Measurements from ENCODE around the gene STAB1. TPM values are rescaled to one million over a fixed set of nuclear protein-coding genes. Genes with fewer than 3 reads are reported as not detected.

The STAB1 gene
- total RNA-seq, 2 donors from 2014 or later = 1.7 to 4.9 TPM

- H3K4me3 Mint-ChIP-seq = no peak overlapping the region
- DNase-seq (no peak), ATAC-seq (no peak)
- peaks cover 2% of the 10 kb centered on the region for H3K36me3 Mint-ChIP-seq (ENCODE audit: low read depth)
- H3K27ac Mint-ChIP-seq = no peak overlapping the region
- H3K4me1 Mint-ChIP-seq = peaks cover 7% of the 10 kb centered on the region
- no peaks in the 10 kb centered on the region for H3K27me3 Mint-ChIP-seq
- H3K9me3 ChIP-seq (ENCODE audit: control insufficient read depth, low read length, poor library complexity, severe bottlenecking) = no peaks in the 10 kb centered on the region
Observed at GRCh38 chr3:52483577-52484381, 11.4 kb upstream of the STAB1 start.

- ATAC-seq = no peak
- no peak for DNase-seq
- no peak overlapping the region for H3K4me3 Mint-ChIP-seq
- H3K27me3 Mint-ChIP-seq = no peaks in the 10 kb centered on the region
- H3K36me3 Mint-ChIP-seq (ENCODE audit: low read depth) = peaks cover 2% of the 10 kb centered on the region
- peaks cover 5% of the 10 kb centered on the region for H3K4me1 Mint-ChIP-seq
- H3K27ac Mint-ChIP-seq = peak overlapping the region; percentile 73
- no peaks in the 10 kb centered on the region for H3K9me3 ChIP-seq (ENCODE audit: control insufficient read depth, low read length, poor library complexity, severe bottlenecking)
Observed at GRCh38 chr3:52484680-52485461, 10.3 kb upstream of the STAB1 start.

- no peaks in the 10 kb centered on the region for H3K27me3 Mint-ChIP-seq
- DNase-seq (no peak), ATAC-seq (no peak)
- peaks cover 2% of the 10 kb centered on the region for H3K36me3 Mint-ChIP-seq (ENCODE audit: low read depth)
- no peaks in the 10 kb centered on the region for H3K9me3 ChIP-seq (ENCODE audit: control insufficient read depth, low read length, poor library complexity, severe bottlenecking)
- no peak overlapping the region for H3K4me3 Mint-ChIP-seq
- H3K27ac Mint-ChIP-seq = no peak overlapping the region
- peaks cover 8% of the 10 kb centered on the region for H3K4me1 Mint-ChIP-seq
Observed at GRCh38 chr3:52487050-52487787, 7.9 kb upstream of the STAB1 start.

GRCh38 chr3:52487788-52488691 is 7.1 kb upstream of the STAB1 start:
- peaks cover 2% of the 10 kb centered on the region for H3K36me3 Mint-ChIP-seq (ENCODE audit: low read depth)
- no peaks in the 10 kb centered on the region for H3K9me3 ChIP-seq (ENCODE audit: control insufficient read depth, low read length, poor library complexity, severe bottlenecking)
- H3K27me3 Mint-ChIP-seq = no peaks in the 10 kb centered on the region
- H3K4me3 Mint-ChIP-seq = no peak overlapping the region
- ATAC-seq (no peak), DNase-seq (no peak)
- H3K27ac Mint-ChIP-seq = no peak overlapping the region
- peaks cover 8% of the 10 kb centered on the region for H3K4me1 Mint-ChIP-seq

- ATAC-seq = no peak
- peaks cover 2% of the 10 kb centered on the region for H3K36me3 Mint-ChIP-seq (ENCODE audit: low read depth)
Observed at GRCh38 chr3:52488746-52489145, 6.4 kb upstream of the STAB1 start.

GRCh38 chr3:52489453-52489852 is 5.7 kb upstream of the STAB1 start:
- H3K27ac Mint-ChIP-seq = no peak overlapping the region
- ATAC-seq (no peak), DNase-seq (no peak)
- no peaks in the 10 kb centered on the region for H3K27me3 Mint-ChIP-seq
- no peak overlapping the region for H3K4me3 Mint-ChIP-seq
- H3K4me1 Mint-ChIP-seq = peaks cover 7% of the 10 kb centered on the region
- no peaks in the 10 kb centered on the region for H3K9me3 ChIP-seq (ENCODE audit: control insufficient read depth, low read length, poor library complexity, severe bottlenecking)
- H3K36me3 Mint-ChIP-seq (ENCODE audit: low read depth) = peaks cover 2% of the 10 kb centered on the region

More at GRCh38 chr3:52488746-52489145, 6.4 kb upstream of the STAB1 start:
- no peaks in the 10 kb centered on the region for H3K9me3 ChIP-seq (ENCODE audit: control insufficient read depth, low read length, poor library complexity, severe bottlenecking)
- peaks cover 8% of the 10 kb centered on the region for H3K4me1 Mint-ChIP-seq
- no peak overlapping the region for H3K4me3 Mint-ChIP-seq
- no peak overlapping the region for H3K27ac Mint-ChIP-seq
- DNase-seq = no peak
- H3K27me3 Mint-ChIP-seq = no peaks in the 10 kb centered on the region

- Mint-ChIP-seq H3K4me1 (peaks cover 8% of the 10 kb centered on the region), H3K4me3 (no peak overlapping the region), H3K27me3 (no peaks in the 10 kb centered on the region), H3K36me3 (ENCODE audit: low read depth) (peaks cover 2% of the 10 kb centered on the region), H3K27ac (peak overlapping the region; percentile 21)
- DNase-seq (no peak), ATAC-seq (no peak)
- no peaks in the 10 kb centered on the region for H3K9me3 ChIP-seq (ENCODE audit: control insufficient read depth, low read length, poor library complexity, severe bottlenecking)
Observed at GRCh38 chr3:52490035-52490938, 4.9 kb upstream of the STAB1 start.

- Mint-ChIP-seq H3K27ac (peak overlapping the region; percentile 14), H3K36me3 (ENCODE audit: low read depth) (no peaks in the 10 kb centered on the region), H3K4me3 (no peak overlapping the region), H3K4me1 (peaks cover 8% of the 10 kb centered on the region), H3K27me3 (no peaks in the 10 kb centered on the region)
- no peak for DNase-seq
- ATAC-seq = peak; percentile 32
- no peaks in the 10 kb centered on the region for H3K9me3 ChIP-seq (ENCODE audit: control insufficient read depth, low read length, poor library complexity, severe bottlenecking)
Observed at GRCh38 chr3:52490939-52491526, 4.1 kb upstream of the STAB1 start.

GRCh38 chr3:52492059-52492458 is 3.1 kb upstream of the STAB1 start:
- ATAC-seq (no peak), DNase-seq (no peak)
- Mint-ChIP-seq H3K36me3 (ENCODE audit: low read depth) (no peaks in the 10 kb centered on the region), H3K4me3 (no peak overlapping the region), H3K27ac (no peak overlapping the region), H3K27me3 (no peaks in the 10 kb centered on the region), H3K4me1 (peaks cover 8% of the 10 kb centered on the region)
- no peaks in the 10 kb centered on the region for H3K9me3 ChIP-seq (ENCODE audit: control insufficient read depth, low read length, poor library complexity, severe bottlenecking)

- DNase-seq (no peak), ATAC-seq (no peak)
- Mint-ChIP-seq H3K4me3 (no peak overlapping the region), H3K4me1 (peaks cover 8% of the 10 kb centered on the region), H3K27ac (no peak overlapping the region), H3K27me3 (no peaks in the 10 kb centered on the region), H3K36me3 (ENCODE audit: low read depth) (no peaks in the 10 kb centered on the region)
- H3K9me3 ChIP-seq (ENCODE audit: control insufficient read depth, low read length, poor library complexity, severe bottlenecking) = no peaks in the 10 kb centered on the region
Observed at GRCh38 chr3:52493232-52494017, 1.7 kb upstream of the STAB1 start.

GRCh38 chr3:52494445-52494844 is 693 bp upstream of the STAB1 start:
- no peaks in the 10 kb centered on the region for H3K36me3 Mint-ChIP-seq (ENCODE audit: low read depth)
- H3K27me3 Mint-ChIP-seq = no peaks in the 10 kb centered on the region
- DNase-seq (no peak), ATAC-seq (no peak)
- peaks cover 8% of the 10 kb centered on the region for H3K4me1 Mint-ChIP-seq
- no peaks in the 10 kb centered on the region for H3K9me3 ChIP-seq (ENCODE audit: control insufficient read depth, low read length, poor library complexity, severe bottlenecking)
- H3K27ac Mint-ChIP-seq = peak overlapping the region; percentile 24
- no peak overlapping the region for H3K4me3 Mint-ChIP-seq
